Umbilical cord (tissue), 2 donors: ENCODE results near the gene SIN3A. TPM values are rescaled to one million over a fixed set of nuclear protein-coding genes. Genes with fewer than 3 reads are reported as not detected.
"Not testable (repeated sequence)": the region's sequence is repeated elsewhere in the genome, so short reads cannot be mapped to it uniquely, and the experiment has no call there.

Experiments used
- DNase-seq: peaks from one replicate; pipeline ENCODE4 v3.0.0-alpha.2; 2015; ENCODE audit warnings: low spot score
- total RNA-seq: library from RNA; depleted of rRNA; stranded (reverse); fragments of >200 nt; gene quantifications from one replicate; pipeline ENCODE4 v1.2.3, GENCODE V29; 2014; ENCODE audit warnings: low replicate concordance; ENCODE audit not compliant: insufficient read depth

The SIN3A gene
- total RNA-seq, 1 donor from 2014 or later, result 36.1 TPM

- DNase-seq, result peak; percentile 99
These were observed 936 bp downstream of the SIN3A start for GRCh38 chr15:75450307-75451201.

- no peak for DNase-seq
These were observed 1.7 kb downstream of the SIN3A start for GRCh38 chr15:75449585-75450306.

GRCh38 chr15:75448171-75448570 is 3.3 kb downstream of the SIN3A start:
- not testable (repeated sequence) for DNase-seq

GRCh38 chr15:75446151-75446550 is 5.3 kb downstream of the SIN3A start:
- no peak for DNase-seq

GRCh38 chr15:75445324-75445723 is 6.2 kb downstream of the SIN3A start:
- not testable (repeated sequence) for DNase-seq

GRCh38 chr15:75443972-75444453 is 7.5 kb downstream of the SIN3A start:
- not testable (repeated sequence) for DNase-seq

GRCh38 chr15:75437721-75438120 is 13.8 kb downstream of the SIN3A start:
- DNase-seq, result no peak

- DNase-seq, result no peak
These were observed 14.6 kb downstream of the SIN3A start for GRCh38 chr15:75436881-75437280.

GRCh38 chr15:75431682-75432081 is 19.8 kb downstream of the SIN3A start:
- DNase-seq, result no peak

- DNase-seq, result peak; percentile 52
These were observed 20.2 kb downstream of the SIN3A start for GRCh38 chr15:75431270-75431669.

GRCh38 chr15:75430259-75430658 is 21.2 kb downstream of the SIN3A start:
- DNase-seq, result no peak

GRCh38 chr15:75428152-75428551 is 23.3 kb downstream of the SIN3A start:
- DNase-seq, result no peak

GRCh38 chr15:75425966-75426500 is 25.5 kb downstream of the SIN3A start:
- no peak for DNase-seq

- no peak for DNase-seq
These were observed 28.9 kb downstream of the SIN3A start for GRCh38 chr15:75422554-75422953.

- no peak for DNase-seq
These were observed 30.8 kb downstream of the SIN3A start for GRCh38 chr15:75420698-75421097.

GRCh38 chr15:75416584-75416983 is 34.9 kb downstream of the SIN3A start:
- DNase-seq, result no peak

GRCh38 chr15:75410196-75410595 is 41.3 kb downstream of the SIN3A start:
- no peak for DNase-seq

- DNase-seq, result no peak
These were observed 44.4 kb downstream of the SIN3A start for GRCh38 chr15:75407083-75407482.

- DNase-seq, result no peak
These were observed 47.6 kb downstream of the SIN3A start for GRCh38 chr15:75403892-75404291.

- no peak for DNase-seq
These were observed 54.0 kb downstream of the SIN3A start for GRCh38 chr15:75397494-75397893.

- DNase-seq, result no peak
These were observed 61.6 kb downstream of the SIN3A start for GRCh38 chr15:75389791-75390382.

- not testable (repeated sequence) for DNase-seq
These were observed 67.5 kb downstream of the SIN3A start for GRCh38 chr15:75383986-75384385.
